A375 (cell line): ENCODE measurements around the gene RECQL. TPM values are rescaled to one million over a fixed set of nuclear protein-coding genes. Genes with fewer than 3 reads are reported as not detected.

Experiments used
- total RNA-seq: library from RNA; depleted of rRNA; stranded (reverse); fragments of >200 nt; shearing (Covaris generic); gene quantifications from 2 replicates; pipeline ENCODE4 v1.2.3, GENCODE V29; 2014; rRNA removed

The RECQL gene
- total RNA-seq = 67.0 and 69.7 TPM in 2 replicates

GRCh38 chr12:21501258-21502163, at the start of gene RECQL, which contains the start of gene GOLT1B:
Gene RECQL (minus strand): TSS chr12:21501635. CDS start chr12:21499570, 2,065 bp downstream.
Gene GOLT1B (plus strand): TSS chr12:21501789. CDS start chr12:21501924, 135 bp downstream.

GRCh38 chr12:21526053-21526452, 24.6 kb upstream of the RECQL start, which contains the start of gene SPX:
Gene SPX (plus strand): TSS chr12:21526296. CDS start chr12:21526473, 177 bp downstream.

Other genes starting within 250 kb of the RECQL start
- gene SLCO1A2, start 166.7 kb downstream of the RECQL start, total RNA-seq = 0.21 and 0.98 TPM in 2 replicates
- gene IAPP, start 128.7 kb downstream of the RECQL start, total RNA-seq = not detected in 2 replicates
- gene PYROXD1, start 64.0 kb downstream of the RECQL start, total RNA-seq = 18.2 and 19.2 TPM in 2 replicates
- gene GOLT1B, start 154 bp upstream of the RECQL start, total RNA-seq = 20.7 and 22.1 TPM in 2 replicates
- gene SPX, start 24.7 kb upstream of the RECQL start, total RNA-seq = 1.2 and 2.4 TPM in 2 replicates
- gene GYS2, start 103.2 kb upstream of the RECQL start, total RNA-seq = not detected in 2 replicates
- 1,090 and 1,270 TPM in 2 replicates for gene LDHB, start 156.2 kb upstream of the RECQL start, total RNA-seq